ENCODE measurements around the gene MAK.

DNA sequence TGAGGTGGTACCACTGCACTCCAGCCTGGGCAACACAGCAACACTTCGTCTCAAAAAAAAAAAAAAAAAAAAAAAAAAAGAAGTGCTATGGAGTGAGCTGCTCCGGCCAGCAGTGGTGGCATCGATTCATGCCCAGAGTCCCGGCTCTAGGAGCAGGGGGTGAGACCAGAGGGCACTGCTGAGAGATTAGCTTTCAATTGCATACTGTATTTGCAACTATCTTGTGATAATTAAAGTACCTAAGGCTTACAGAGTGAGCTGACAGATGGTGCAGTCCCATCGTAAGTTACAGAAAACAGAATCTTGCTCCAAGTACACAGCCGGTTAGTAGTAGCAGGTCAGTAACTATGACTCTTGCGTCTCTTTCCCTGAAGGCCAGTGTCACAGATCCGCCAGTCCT, 59.3 kb downstream of the MAK start:
- TF ChIP-seq REST (IDR thresholded peaks at IDR 0.05; ENCODE audit: unreplicated experiment) (no peak), CREB1 (CRISPR knock-in tag; IDR thresholded peaks at IDR 0.05; ENCODE audit: low read depth) (no peak), CTCF (conservative IDR thresholded peaks at IDR 0.05; ENCODE audit: low read depth in 2 of 2) (no peak), POLR2AphosphoS5 (IDR thresholded peaks at IDR 0.05; ENCODE audit: low read depth) (no peak), EZH2 (IDR thresholded peaks at IDR 0.05; ENCODE audit: low read depth, unreplicated experiment) (no peak), JUNB (IDR thresholded peaks at IDR 0.05; ENCODE audit: unreplicated experiment) (no peak), ZNF331 (CRISPR knock-in tag; IDR thresholded peaks at IDR 0.05; ENCODE audit: low read depth) (no peak), EZH2phosphoT487 (IDR thresholded peaks at IDR 0.05; ENCODE audit: unreplicated experiment) (no peak), NANOG (IDR thresholded peaks at IDR 0.05; ENCODE audit: borderline replicate concordance) (no peak)
